Neural progenitor cell (in vitro differentiated cells): Measurements from ENCODE around the gene TRIM41. TPM values are rescaled to one million over a fixed set of nuclear protein-coding genes. Genes with fewer than 3 reads are reported as not detected.

ENCODE experiments used
- DNase-seq: peaks from one replicate; pipeline ENCODE4 v3.0.0-alpha.2; 2016; ENCODE audit warnings: low spot score
- H2AFZ ChIP-seq: fragments of 200-600 bp; sonication (generic); replicated peaks from 2 replicates; pipeline ENCODE4 v1.6.1; 2016; ENCODE audit warnings: antibody characterized with exemption
- H3F3A ChIP-seq: fragments of 200-600 bp; sonication (generic); 2 replicates; pipeline ENCODE4 v1.6.1; 2016; ENCODE audit warnings: antibody characterized with exemption, low read depth
- H3K27ac ChIP-seq: fragments of 200-600 bp; sonication (generic); 2 replicates; pipeline ENCODE4 v1.5.1; 2016; ENCODE audit warnings: mild to moderate bottlenecking
- H3K27me3 ChIP-seq: fragments of 200-600 bp; sonication (generic); 2 replicates; pipeline ENCODE4 v1.6.1; 2016; ENCODE audit warnings: mild to moderate bottlenecking, moderate library complexity
- H3K36me3 ChIP-seq: fragments of 200-600 bp; sonication (generic); 2 replicates; pipeline ENCODE4 v1.5.1; 2016
- H3K4me1 ChIP-seq: fragments of 200-600 bp; sonication (generic); 2 replicates; pipeline ENCODE4 v1.6.1; 2016; ENCODE audit warnings: mixed run types
- H3K4me2 ChIP-seq: fragments of 200-600 bp; sonication (generic); 2 replicates; pipeline ENCODE4 v1.6.1; 2016
- H3K4me3 ChIP-seq: fragments of 200-600 bp; sonication (generic); 2 replicates; pipeline ENCODE4 v1.5.1; 2016
- H3K79me2 ChIP-seq: fragments of 200-600 bp; sonication (generic); 2 replicates; pipeline ENCODE4 v1.6.1; 2016; ENCODE audit warnings: low read depth
- H3K9ac ChIP-seq: fragments of 200-600 bp; sonication (generic); 2 replicates; pipeline ENCODE4 v1.6.1; 2016
- H3K9me3 ChIP-seq: fragments of 200-600 bp; sonication (generic); 2 replicates; pipeline ENCODE4 v1.5.1; 2016; ENCODE audit warnings: low read depth
- H4K20me1 ChIP-seq: fragments of 200-600 bp; sonication (generic); 2 replicates; pipeline ENCODE4 v1.6.1; 2016; ENCODE audit warnings: low read depth
- H3K27ac Mint-ChIP-seq: 3 replicates; pipeline ENCODE4 v1.8.0; 2021; ENCODE audit warnings: mixed read lengths
- H3K27me3 Mint-ChIP-seq: 2 replicates; pipeline ENCODE4 v1.8.0; 2022; ENCODE audit warnings: low read depth, mild to moderate bottlenecking, inconsistent platforms, moderate library complexity, mixed read lengths; ENCODE audit not compliant: insufficient read depth
- H3K36me3 Mint-ChIP-seq: 3 replicates; pipeline ENCODE4 v1.8.0; 2021; ENCODE audit warnings: mixed read lengths
- H3K4me1 Mint-ChIP-seq: 3 replicates; pipeline ENCODE4 v1.8.0; 2021; ENCODE audit warnings: mixed read lengths
- H3K4me3 Mint-ChIP-seq: 3 replicates; pipeline ENCODE4 v1.8.0; 2021; ENCODE audit warnings: mild to moderate bottlenecking, moderate library complexity, mixed read lengths
- H3K9me3 Mint-ChIP-seq: 3 replicates; pipeline ENCODE4 v1.8.0; 2020; ENCODE audit warnings: mixed read lengths
- EZH2 ChIP-seq: fragments of 200-600 bp; sonication (generic); IDR thresholded peaks from 2 replicates; pipeline ENCODE4 v1.6.1; 2017; ENCODE audit warnings: antibody characterized with exemption, mild to moderate bottlenecking, moderate library complexity
- EZH2phosphoT487 ChIP-seq: fragments of 200-600 bp; sonication (generic); IDR thresholded peaks from 2 replicates; pipeline ENCODE4 v1.6.1; 2017; ENCODE audit warnings: antibody characterized with exemption
- total RNA-seq: library from RNA; depleted of rRNA; stranded (reverse); fragments of >200 nt; gene quantifications from 2 replicates; pipeline ENCODE4 v1.2.3, GENCODE V29; 2015; ENCODE audit warnings: low replicate concordance
- TF ChIP-seq, protein P1 (sequence below): fragments of 200-600 bp; sonication (generic); IDR thresholded peaks from 2 replicates; pipeline ENCODE4 v1.5.1; 2017; ENCODE audit warnings: antibody characterized with exemption, mild to moderate bottlenecking

Gene TRIM41
- total RNA-seq, 1 donor from 2014 or later, result 8.1 TPM

DNA sequence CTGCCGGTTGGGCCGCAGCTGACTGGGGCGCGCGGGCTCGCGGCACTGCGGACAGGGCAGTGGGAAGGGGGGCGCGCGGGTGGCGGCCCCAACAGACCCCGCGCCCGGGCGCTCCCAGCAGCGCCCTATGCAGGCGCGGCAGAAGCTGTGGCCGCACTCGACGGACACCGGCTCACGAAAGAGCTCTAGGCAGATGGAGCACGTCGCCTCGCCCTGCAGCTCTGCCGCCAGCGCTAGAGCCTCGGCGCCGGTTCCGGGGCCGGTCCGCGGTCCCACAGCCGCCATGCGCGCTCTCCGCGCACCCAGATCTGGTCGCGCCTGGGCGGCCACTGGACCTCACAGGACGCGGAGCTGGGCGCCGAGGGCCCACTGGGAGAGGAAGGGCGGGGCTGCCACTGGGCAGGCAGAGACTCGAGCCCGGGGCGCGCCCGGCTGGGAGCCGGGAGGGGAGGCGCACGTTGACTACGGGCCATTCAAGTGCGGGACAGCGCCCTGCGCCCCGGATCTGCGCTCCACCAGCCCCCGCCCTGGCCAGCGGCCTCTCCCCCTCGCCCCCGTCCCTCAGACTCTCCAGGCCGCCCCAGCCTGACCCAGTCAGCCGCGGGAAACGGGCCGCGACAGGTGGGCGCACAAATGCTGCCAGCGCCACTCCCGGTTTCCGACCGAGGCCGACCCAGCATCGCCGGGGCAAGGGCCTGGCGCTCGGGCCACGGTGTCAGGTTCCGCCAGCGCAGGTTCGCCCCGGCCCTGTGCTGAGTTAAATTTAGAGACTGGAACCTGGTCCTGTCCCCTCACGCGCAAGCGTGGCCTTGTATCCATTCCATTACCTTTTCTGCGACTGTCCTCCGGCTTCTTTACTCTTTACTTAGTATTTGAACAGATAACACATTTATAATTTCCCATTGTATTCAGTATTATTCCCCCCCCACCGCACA lies 18.0 kb upstream of the TRIM41 start, which contains the start of gene TRIM7:
TSS of gene TRIM7 (minus strand) at position 371 of the 935 bp plus-strand sequence. CDS start at position 285, 86 bp downstream.
- peaks cover 9% of the 10 kb centered on the region for H3K4me1 ChIP-seq
- H3K9me3 ChIP-seq, result no peaks in the 10 kb centered on the region
- peak within 1 kb of the TSS; percentile 97 for H3K4me3 Mint-ChIP-seq
- no peaks in the 10 kb centered on the region for H3K36me3 ChIP-seq
- H3K4me2 ChIP-seq, result peak within 1 kb of the TSS; percentile 91
- H3K27ac Mint-ChIP-seq, result no peak within 1 kb of the TSS
- peak within 1 kb of the TSS; percentile 83 for H3K4me3 ChIP-seq
- peaks cover 71% of the 10 kb centered on the region for H3K27me3 ChIP-seq
- no peak within 1 kb of the TSS for H3K9ac ChIP-seq
- peaks cover 23% of the 10 kb centered on the region for H4K20me1 ChIP-seq
- no peaks in the 10 kb centered on the region for H3K79me2 ChIP-seq
- peaks cover 62% of the 10 kb centered on the region for H3K27me3 Mint-ChIP-seq
- H3K9me3 Mint-ChIP-seq, result peaks cover 17% of the 10 kb centered on the region
- peak within 1 kb of the TSS; percentile 84 for H2AFZ ChIP-seq
- H3K4me1 Mint-ChIP-seq, result peaks cover 29% of the 10 kb centered on the region
- peaks cover 11% of the 10 kb centered on the region for H3K36me3 Mint-ChIP-seq
- H3K27ac ChIP-seq, result no peak within 1 kb of the TSS
- peak; percentile 64 for DNase-seq
- peaks cover 36% of the 10 kb centered on the region for H3F3A ChIP-seq
- TF ChIP-seq EZH2phosphoT487 (peak; percentile 67), EZH2 (peak; percentile 60)
- TF ChIP-seq, protein P1, sequence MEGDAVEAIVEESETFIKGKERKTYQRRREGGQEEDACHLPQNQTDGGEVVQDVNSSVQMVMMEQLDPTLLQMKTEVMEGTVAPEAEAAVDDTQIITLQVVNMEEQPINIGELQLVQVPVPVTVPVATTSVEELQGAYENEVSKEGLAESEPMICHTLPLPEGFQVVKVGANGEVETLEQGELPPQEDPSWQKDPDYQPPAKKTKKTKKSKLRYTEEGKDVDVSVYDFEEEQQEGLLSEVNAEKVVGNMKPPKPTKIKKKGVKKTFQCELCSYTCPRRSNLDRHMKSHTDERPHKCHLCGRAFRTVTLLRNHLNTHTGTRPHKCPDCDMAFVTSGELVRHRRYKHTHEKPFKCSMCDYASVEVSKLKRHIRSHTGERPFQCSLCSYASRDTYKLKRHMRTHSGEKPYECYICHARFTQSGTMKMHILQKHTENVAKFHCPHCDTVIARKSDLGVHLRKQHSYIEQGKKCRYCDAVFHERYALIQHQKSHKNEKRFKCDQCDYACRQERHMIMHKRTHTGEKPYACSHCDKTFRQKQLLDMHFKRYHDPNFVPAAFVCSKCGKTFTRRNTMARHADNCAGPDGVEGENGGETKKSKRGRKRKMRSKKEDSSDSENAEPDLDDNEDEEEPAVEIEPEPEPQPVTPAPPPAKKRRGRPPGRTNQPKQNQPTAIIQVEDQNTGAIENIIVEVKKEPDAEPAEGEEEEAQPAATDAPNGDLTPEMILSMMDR, result no peak

DNA sequence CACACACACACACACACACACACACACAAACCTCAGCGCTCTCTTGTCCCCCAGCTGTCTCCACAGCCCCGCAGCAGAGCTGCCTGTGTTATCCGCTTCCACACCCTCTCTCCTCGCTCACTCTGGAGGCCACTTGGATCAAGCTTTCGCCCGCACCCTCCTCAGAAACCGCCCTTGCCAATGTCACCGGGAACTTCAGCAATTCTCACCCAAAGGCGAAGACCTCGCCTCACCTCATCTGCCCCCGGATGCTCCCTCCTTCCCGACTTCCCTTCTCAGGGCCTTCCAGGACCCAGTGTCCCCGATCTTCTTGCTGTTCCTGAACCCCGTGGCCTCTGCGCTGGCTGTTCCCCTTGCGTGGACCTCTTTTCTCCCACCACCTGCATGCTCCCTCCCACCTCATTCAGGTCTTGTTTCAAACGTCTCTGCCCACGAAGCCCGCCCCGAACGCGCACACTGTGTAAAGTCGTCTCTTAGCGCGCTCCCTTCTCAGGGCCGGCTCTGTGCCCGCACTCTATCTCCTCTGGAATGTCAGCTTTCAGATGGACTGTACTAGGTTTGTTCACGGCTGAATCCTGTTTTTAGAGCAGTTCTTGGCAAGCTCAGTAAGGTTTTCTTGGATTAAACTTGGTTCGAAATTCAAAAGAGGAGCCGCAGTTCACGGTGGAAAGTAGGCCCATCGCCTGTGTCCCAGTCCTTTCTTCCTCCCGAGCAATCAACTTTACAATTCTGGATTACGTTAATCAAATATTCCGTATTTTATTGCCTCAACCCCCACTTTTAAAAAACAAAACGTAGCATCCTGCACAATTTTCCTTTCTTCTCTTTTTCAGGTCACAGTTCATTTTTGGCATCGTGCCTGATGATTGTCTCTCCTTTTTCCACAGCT lies 17.1 kb upstream of the TRIM41 start:
- peaks cover 60% of the 10 kb centered on the region for H3K27me3 Mint-ChIP-seq
- H3K27ac Mint-ChIP-seq, result peak overlapping the region; percentile 99
- TF ChIP-seq EZH2 (peak; percentile 72), EZH2phosphoT487 (peak; percentile 66)
- TF ChIP-seq, protein P1, result no peak
- no peaks in the 10 kb centered on the region for H3K36me3 ChIP-seq
- no peaks in the 10 kb centered on the region for H3K79me2 ChIP-seq
- peaks cover 65% of the 10 kb centered on the region for H3K27me3 ChIP-seq
- peaks cover 9% of the 10 kb centered on the region for H3K4me1 ChIP-seq
- H3K9me3 ChIP-seq, result no peaks in the 10 kb centered on the region
- H3K36me3 Mint-ChIP-seq, result peaks cover 11% of the 10 kb centered on the region
- no peak overlapping the region for H3K27ac ChIP-seq
- H3K9me3 Mint-ChIP-seq, result peaks cover 17% of the 10 kb centered on the region
- H3K9ac ChIP-seq, result no peak overlapping the region
- H3F3A ChIP-seq, result peaks cover 36% of the 10 kb centered on the region
- H3K4me2 ChIP-seq, result peak overlapping the region; percentile 91
- DNase-seq, result peak; percentile 66
- H2AFZ ChIP-seq, result peak overlapping the region; percentile 84
- H3K4me3 ChIP-seq, result peak overlapping the region; percentile 83
- peaks cover 25% of the 10 kb centered on the region for H3K4me1 Mint-ChIP-seq
- peaks cover 23% of the 10 kb centered on the region for H4K20me1 ChIP-seq
- H3K4me3 Mint-ChIP-seq, result peak overlapping the region; percentile 97

DNA sequence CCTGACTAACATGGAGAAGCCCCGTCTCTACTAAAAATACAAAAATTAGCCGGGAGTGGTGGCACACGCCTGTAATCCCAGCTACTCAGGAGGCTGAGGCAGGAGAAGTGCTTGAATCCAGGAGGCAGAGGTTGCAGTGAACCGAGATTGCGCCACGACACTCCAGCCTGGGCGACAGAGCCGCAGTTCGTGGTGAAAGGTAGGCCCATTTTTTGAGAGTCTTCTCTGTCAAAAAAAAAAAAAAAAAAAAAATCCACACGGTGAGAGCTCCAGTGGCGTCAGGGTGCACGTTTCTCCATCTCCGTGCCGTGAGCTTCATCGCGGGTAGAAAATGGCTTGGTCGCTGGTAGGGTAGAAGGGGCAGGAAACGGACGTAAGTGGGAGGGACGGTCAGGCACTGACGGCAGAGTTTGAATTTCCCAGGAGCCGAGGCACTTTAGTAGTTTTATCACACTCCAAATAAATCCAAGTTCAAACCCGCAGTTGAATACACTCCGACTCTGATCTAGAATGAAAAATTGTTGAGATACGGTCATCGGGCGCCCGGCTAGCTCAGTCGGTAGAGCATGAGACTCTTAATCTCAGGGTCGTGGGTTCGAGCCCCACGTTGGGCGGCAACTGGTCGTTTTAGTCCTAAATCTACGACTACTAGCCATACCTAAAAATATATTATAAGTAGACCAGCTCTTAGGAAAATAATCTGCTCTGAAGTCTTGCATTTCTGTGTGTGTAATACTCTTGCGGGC lies 15.7 kb upstream of the TRIM41 start:
- peak overlapping the region; percentile 74 for H2AFZ ChIP-seq
- H3K9me3 ChIP-seq, result no peaks in the 10 kb centered on the region
- TF ChIP-seq EZH2 (no peak), EZH2phosphoT487 (no peak)
- TF ChIP-seq, protein P1, result no peak
- Mint-ChIP-seq H3K4me1 (peaks cover 25% of the 10 kb centered on the region), H3K27me3 (peaks cover 57% of the 10 kb centered on the region), H3K27ac (peak overlapping the region; percentile 99), H3K9me3 (peaks cover 17% of the 10 kb centered on the region), H3K36me3 (peaks cover 11% of the 10 kb centered on the region), H3K4me3 (peak overlapping the region; percentile 97)
- H3K4me2 ChIP-seq, result peak overlapping the region; percentile 67
- peak overlapping the region; percentile 83 for H3K4me3 ChIP-seq
- peaks cover 9% of the 10 kb centered on the region for H3K4me1 ChIP-seq
- H3K27ac ChIP-seq, result no peak overlapping the region
- peaks cover 23% of the 10 kb centered on the region for H4K20me1 ChIP-seq
- H3K36me3 ChIP-seq, result no peaks in the 10 kb centered on the region
- peak; percentile 73 for DNase-seq
- no peak overlapping the region for H3K9ac ChIP-seq
- H3K79me2 ChIP-seq, result no peaks in the 10 kb centered on the region
- H3F3A ChIP-seq, result peaks cover 36% of the 10 kb centered on the region
- peaks cover 65% of the 10 kb centered on the region for H3K27me3 ChIP-seq
